ENCODE results near the gene BAHCC1. TPM values are rescaled to one million over a fixed set of nuclear protein-coding genes. Genes with fewer than 3 reads are reported as not detected.

Gene BAHCC1
- total and polyA plus RNA-seq, 9 of the 15 experiments (the other 6 are each of a cell fraction or from before 2014, with no cell fraction given): 0.14 to 26.9 (median 5.0) TPM

- TF ChIP-seq ZNF407 (IDR thresholded peaks at IDR 0.05; ENCODE audit: low read depth) (no peak), PATZ1 (CRISPR knock-in tag; IDR thresholded peaks at IDR 0.05; ENCODE audit: borderline replicate concordance) (no peak), JUNB (CRISPR knock-in tag; conservative IDR thresholded peaks at IDR 0.05) (no peak), ZNF318 (IDR thresholded peaks at IDR 0.05; ENCODE audit: borderline replicate concordance in 1 of 2, low read depth in 1 of 2) (no peak), CBX5 (IDR thresholded peaks at IDR 0.05; ENCODE audit: borderline replicate concordance, low read depth) (no peak), CHCHD3 (CRISPR knock-in tag; IDR thresholded peaks at IDR 0.05) (no peak), ZNF668 (CRISPR knock-in tag; IDR thresholded peaks at IDR 0.05) (no peak), ZNF431 (CRISPR knock-in tag; IDR thresholded peaks at IDR 0.05) (no peak; the same call in none of the 2 replicates)
These were observed 89.1 kb downstream of the BAHCC1 start (continued) for GRCh38 chr17:81484195-81484979.
